Transverse colon (tissue), 4 donors: Measurements from ENCODE around the gene AP4B1. TPM values are rescaled to one million over a fixed set of nuclear protein-coding genes. Genes with fewer than 3 reads are reported as not detected.

ENCODE experiments used
- DNase-seq: peaks from one replicate; pipeline ENCODE4 v3.0.0-alpha.2; 2019
- H3K27ac ChIP-seq, 4 donors: fragments of 200-600 bp; sonication (generic); 2 replicates each; pipeline ENCODE4 v1.5.1; 2016 to 2018; ENCODE audit warnings: inconsistent platforms in 4 of 4
- H3K27me3 ChIP-seq: fragments of 200-600 bp; sonication (generic); 2 replicates; pipeline ENCODE4 v1.5.1; 2017; ENCODE audit warnings: inconsistent platforms
- H3K36me3 ChIP-seq, 4 donors: fragments of 200-600 bp; sonication (generic); 2 replicates each; pipeline ENCODE4 v1.5.1; 2017 to 2019; ENCODE audit warnings: inconsistent platforms in 4 of 4
- H3K4me1 ChIP-seq, 4 donors: fragments of 200-600 bp; sonication (generic); 2 replicates each; pipeline ENCODE4 v1.5.1; 2017 to 2020; ENCODE audit warnings: inconsistent platforms in 4 of 4
- H3K4me3 ChIP-seq, 4 donors: fragments of 200-600 bp; sonication (generic); 1 replicate in 1 of 4; 2 replicates in 3 of 4; pipeline versions ENCODE4 v1.5.1 to v1.6.1; 2017 to 2019; ENCODE audit warnings: inconsistent platforms in 4 of 4
- H3K9me3 ChIP-seq, 2 donors: fragments of 200-600 bp; sonication (generic); 2 replicates each; pipeline ENCODE4 v1.5.1; 2017 to 2019; ENCODE audit warnings: inconsistent platforms in 2 of 2
- CTCF ChIP-seq, 5 experiments: fragments of 200-600 bp in 3 of 5; fragments of 450-650 bp in 2 of 5; sonication (generic) in 3 of 5; IDR thresholded peaks; 1 replicate in 2 of 5; 2 replicates in 3 of 5; pipeline ENCODE4 v1.5.1; 2016 to 2017; ENCODE audit warnings: antibody characterized with exemption in 5 of 5, inconsistent platforms in 3 of 5, mild to moderate bottlenecking in 2 of 5, moderate library complexity in 1 of 5
- EP300 ChIP-seq: sonication (generic); formaldehyde crosslinking; IDR thresholded peaks from one replicate; pipeline ENCODE4 v1.6.1; 2017; ENCODE audit warnings: antibody characterized with exemption, low read depth
- POLR2A ChIP-seq: fragments of 450-650 bp; IDR thresholded peaks from one replicate; pipeline ENCODE4 v1.6.1; 2016; ENCODE audit warnings: antibody characterized with exemption, mild to moderate bottlenecking, moderate library complexity
- POLR2AphosphoS5 ChIP-seq, 3 donors: sonication (generic); formaldehyde crosslinking; IDR thresholded peaks; one replicate each; pipeline ENCODE4 v1.6.1; 2016; ENCODE audit warnings: antibody characterized with exemption in 3 of 3
- WGBS, 2 donors: methylation state at CpG; one replicate each; pipeline ENCODE4 v1.1.5; 2018; ENCODE audit warnings: low coverage in 1 of 2; 5-methylcytosine and 5-hydroxymethylcytosine counted together
- in situ Hi-C, 4 donors: fragments of 200-750 bp; cut with MboI; loops; one replicate each; pipeline versions ENCODE4 v1.15.0 to v1.15.1; 2017; ENCODE audit warnings: low sequenced_read_pairs in 3 of 4, low pct_ligation_motif_present in 1 of 4, low pct_unique_long_range_greater_than_20kb in 1 of 4
- intact Hi-C: fragments of 100-400 bp; cut with DNase I; formaldehyde crosslinking; loops from one replicate; pipeline ENCODE4 v1.15.1; 2023; ENCODE audit warnings: low total_unique reads
- total RNA-seq, 4 donors: library from RNA; depleted of rRNA; stranded (reverse); fragments of >200 nt; gene quantifications; one replicate each; pipeline ENCODE4 v1.1.0, GENCODE V29; 2016

Gene AP4B1
- total RNA-seq, 4 donors from 2014 or later: 7.2 to 37.2 (median 16.5) TPM

GRCh38 chr1:113849072-113849471 is 55.5 kb downstream of the AP4B1 start:
- Histone ChIP-seq H3K4me1 (no peaks in the 10 kb centered on the region), H3K36me3 (no peaks in the 10 kb centered on the region), H3K27ac (no peak overlapping the region), H3K4me3 (no peak overlapping the region), H3K27me3 (no peaks in the 10 kb centered on the region), H3K9me3 (peaks cover 3 to 5% of the 10 kb centered on the region in 2 donors)
- in situ Hi-C loops: loop anchor here (25.0 kb wide), 2 partner anchors 88 to 438 kb away; partner anchors contain the start of gene HIPK1 (in 1 of the 4)
- DNase-seq: no peak
- TF ChIP-seq EP300: no peak
- TF ChIP-seq POLR2A: no peak
- TF ChIP-seq CTCF (IDR thresholded peaks at IDR 0.05): no peak
- no peak for TF ChIP-seq POLR2AphosphoS5 (IDR thresholded peaks at IDR 0.05)
- intact Hi-C loops: no loop called here

DNA sequence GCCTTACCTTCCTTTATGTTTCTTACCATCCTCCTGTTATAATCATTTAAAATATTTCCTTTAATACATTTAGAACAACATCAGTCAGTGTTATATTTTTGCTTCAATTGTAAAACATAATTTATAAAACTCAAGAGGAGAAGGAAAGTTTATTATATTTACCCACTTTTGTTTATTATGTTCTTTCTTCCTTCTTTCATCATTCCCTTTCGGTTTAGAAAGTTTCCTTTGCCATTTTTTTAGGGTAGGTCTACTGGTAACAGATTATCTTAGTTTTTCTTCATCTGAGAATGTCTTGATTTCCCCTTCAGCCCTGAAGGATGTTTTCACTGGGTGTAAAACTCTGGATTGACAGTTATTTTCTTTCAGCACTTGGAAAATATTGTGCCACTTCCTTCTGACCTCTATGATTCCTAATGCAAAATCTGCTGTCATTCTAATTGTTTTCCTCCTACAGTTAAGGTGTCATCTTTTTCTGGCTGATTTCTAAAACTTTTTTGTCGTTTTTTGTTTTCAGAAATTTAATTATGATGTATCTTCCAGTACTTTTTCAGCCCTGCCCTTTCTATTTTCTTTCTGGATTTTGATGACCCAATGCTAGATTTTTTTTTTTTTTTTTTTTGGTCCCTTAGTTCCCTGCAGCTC is 58.1 kb downstream of the AP4B1 start:
- in situ Hi-C loops (loop anchor here (25.0 kb wide), 2 partner anchors 91 to 441 kb away; partner anchors contain the start of gene HIPK1 (in 1 of the 4)), intact Hi-C loops (no loop called here)
- H3K27ac ChIP-seq: no peak overlapping the region
- no peak for DNase-seq
- H3K4me3 ChIP-seq: no peak overlapping the region
- H3K36me3 ChIP-seq: no peaks in the 10 kb centered on the region
- 79 to 90% methylated on average over 1 to 2 of the region's 2 CpGs for WGBS, 2 donors
- peaks cover 3 to 5% of the 10 kb centered on the region in 2 donors for H3K9me3 ChIP-seq
- H3K27me3 ChIP-seq: no peaks in the 10 kb centered on the region
- TF ChIP-seq POLR2AphosphoS5 (IDR thresholded peaks at IDR 0.05): no peak
- no peak for TF ChIP-seq CTCF (IDR thresholded peaks at IDR 0.05)
- TF ChIP-seq EP300: no peak
- no peaks in the 10 kb centered on the region for H3K4me1 ChIP-seq

Other genes starting within 250 kb of the AP4B1 start
- gene PHTF1, start 145.3 kb downstream of the AP4B1 start, total RNA-seq: 10 to 100 TPM in 2 of 4 donors, 1 to 10 TPM in 2; 1.5 to 17.8 (median 6.9) TPM
- 10 to 100 TPM; 26.6 to 42.7 (median 31.8) TPM for gene RSBN1, start 92.3 kb downstream of the AP4B1 start, total RNA-seq
- 10 to 100 TPM in 2 of 4 donors, 1 to 10 TPM in 2; 4.0 to 28.1 (median 11.2) TPM for gene PTPN22, start 33.1 kb downstream of the AP4B1 start, total RNA-seq
- gene BCL2L15, start 17.2 kb downstream of the AP4B1 start, total RNA-seq: 100 to 1,000 TPM in 1 of 4 donors, 10 to 100 TPM in 3; 51.3 to 584 (median 89.3) TPM
- 1 to 10 TPM in 3 of 4 donors, not detected in 1; 2.4 to 6.2 (median 2.9) TPM for gene DCLRE1B, start 527 bp upstream of the AP4B1 start, total RNA-seq
- gene HIPK1, start 24.5 kb upstream of the AP4B1 start, total RNA-seq: 10 to 100 TPM; 48.3 to 63.9 (median 53.1) TPM
- gene OLFML3, start 74.7 kb upstream of the AP4B1 start, total RNA-seq: 10 to 100 TPM; 15.7 to 29.2 (median 24.3) TPM
- under 1 TPM in 2 of 4 donors, not detected in 2; 0.14 to 0.64 TPM for gene SYT6, start 249.1 kb upstream of the AP4B1 start, total RNA-seq